ENCODE data around the gene FGF12.

The FGF12 gene

DNA sequence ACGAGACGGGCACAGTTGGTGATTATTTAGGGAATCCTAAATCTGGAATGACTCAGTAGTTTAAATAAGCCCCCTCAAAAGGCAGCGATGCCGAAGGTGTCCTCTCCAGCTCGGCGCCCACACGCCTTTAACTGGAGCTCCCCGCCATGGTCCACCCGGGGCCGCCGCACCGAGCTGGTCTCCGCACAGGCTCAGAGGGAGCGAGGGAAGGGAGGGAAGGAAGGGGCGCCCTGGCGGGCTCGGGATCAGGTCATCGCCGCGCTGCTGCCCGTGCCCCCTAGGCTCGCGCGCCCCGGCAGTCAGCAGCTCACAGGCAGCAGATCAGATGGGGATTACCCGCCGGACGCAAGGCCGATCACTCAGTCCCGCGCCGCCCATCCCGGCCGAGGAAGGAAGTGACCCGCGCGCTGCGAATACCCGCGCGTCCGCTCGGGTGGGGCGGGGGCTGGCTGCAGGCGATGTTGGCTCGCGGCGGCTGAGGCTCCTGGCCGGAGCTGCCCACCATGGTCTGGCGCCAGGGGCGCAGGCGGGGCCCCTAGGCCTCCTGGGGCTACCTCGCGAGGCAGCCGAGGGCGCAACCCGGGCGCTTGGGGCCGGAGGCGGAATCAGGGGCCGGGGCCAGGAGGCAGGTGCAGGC is 318.0 kb downstream of the FGF12 start:
- peak in 1 of 2 donors; percentile 1 for DNase-seq

DNA sequence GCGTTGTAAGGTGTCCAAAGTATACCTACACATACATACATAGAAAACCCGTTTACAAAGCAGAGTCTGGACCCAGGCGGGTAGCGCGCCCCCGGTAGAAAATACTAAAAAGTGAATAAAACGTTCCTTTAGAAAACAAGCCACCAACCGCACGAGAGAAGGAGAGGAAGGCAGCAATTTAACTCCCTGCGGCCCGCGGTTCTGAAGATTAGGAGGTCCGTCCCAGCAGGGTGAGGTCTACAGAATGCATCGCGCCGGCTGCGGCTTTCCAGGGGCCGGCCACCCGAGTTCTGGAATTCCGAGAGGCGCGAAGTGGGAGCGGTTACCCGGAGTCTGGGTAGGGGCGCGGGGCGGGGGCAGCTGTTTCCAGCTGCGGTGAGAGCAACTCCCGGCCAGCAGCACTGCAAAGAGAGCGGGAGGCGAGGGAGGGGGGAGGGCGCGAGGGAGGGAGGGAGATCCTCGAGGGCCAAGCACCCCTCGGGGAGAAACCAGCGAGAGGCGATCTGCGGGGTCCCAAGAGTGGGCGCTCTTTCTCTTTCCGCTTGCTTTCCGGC is 318.6 kb downstream of the FGF12 start:
- no peak for DNase-seq

DNA sequence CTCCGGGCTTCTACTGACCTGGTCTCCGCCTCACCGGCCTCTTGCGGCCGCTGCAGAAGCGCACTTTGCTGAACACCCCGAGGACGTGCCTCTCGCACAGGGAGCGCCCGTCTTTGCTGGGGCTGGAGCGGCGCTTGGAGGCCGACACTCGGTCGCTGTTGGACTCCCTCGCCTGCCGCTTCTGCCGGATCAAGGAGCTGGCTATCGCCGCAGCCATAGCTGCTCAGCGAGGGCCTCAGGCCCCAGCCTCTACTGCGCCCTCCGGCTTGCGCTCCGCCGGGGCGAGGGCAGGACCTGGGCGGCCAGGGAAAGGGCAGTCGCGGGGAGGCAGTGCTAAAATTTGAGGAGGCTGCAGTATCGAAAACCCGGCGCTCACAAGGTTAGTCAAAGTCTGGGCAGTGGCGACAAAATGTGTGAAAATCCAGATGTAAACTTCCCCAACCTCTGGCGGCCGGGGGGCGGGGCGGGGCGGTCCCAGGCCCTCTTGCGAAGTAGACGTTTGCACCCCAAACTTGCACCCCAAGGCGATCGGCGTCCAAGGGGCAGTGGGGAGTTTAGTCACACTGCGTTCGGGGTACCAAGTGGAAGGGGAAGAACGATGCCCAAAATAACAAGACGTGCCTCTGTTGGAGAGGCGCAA is 319.2 kb downstream of the FGF12 start:
- DNase-seq = no peak

DNA sequence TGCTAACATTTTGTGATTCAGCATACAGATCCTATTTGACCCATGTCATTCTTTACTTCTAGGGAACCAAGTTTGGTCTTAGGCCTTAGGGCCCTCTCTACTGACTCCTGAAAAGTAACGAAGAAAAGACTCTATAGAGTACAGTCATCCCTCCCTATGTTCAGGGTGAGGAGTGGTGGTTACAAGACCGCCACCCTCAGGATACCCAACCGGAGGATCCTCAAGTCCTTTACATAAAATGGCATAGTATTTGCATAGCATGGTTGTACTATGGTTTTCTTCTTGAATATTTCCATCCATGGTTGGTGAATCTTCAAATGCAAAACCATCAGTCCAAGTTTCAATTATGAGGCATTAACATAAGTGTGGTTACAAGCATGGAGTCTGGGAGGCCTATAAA is 327.6 kb downstream of the FGF12 start:
- no peak for DNase-seq

DNA sequence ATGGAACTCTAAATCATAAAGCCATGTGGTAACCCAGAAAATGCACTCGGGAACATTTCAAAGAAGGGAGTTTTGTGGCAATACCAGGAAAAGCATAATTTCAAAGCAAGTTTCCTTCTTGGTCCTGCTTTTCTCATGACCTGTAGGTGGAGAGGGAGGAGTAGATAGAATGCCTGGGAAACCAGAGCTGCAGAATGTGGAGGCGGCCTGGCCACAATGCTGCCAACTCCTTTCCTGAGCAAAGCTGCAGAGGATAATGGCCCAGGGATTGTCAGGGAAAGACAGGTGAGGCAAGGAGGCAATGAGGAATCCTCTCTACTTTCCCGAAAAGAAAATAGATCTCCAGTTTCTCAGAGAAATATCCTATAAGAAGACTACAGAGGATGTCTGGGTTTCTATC is 330.3 kb downstream of the FGF12 start:
- no peak for DNase-seq

DNA sequence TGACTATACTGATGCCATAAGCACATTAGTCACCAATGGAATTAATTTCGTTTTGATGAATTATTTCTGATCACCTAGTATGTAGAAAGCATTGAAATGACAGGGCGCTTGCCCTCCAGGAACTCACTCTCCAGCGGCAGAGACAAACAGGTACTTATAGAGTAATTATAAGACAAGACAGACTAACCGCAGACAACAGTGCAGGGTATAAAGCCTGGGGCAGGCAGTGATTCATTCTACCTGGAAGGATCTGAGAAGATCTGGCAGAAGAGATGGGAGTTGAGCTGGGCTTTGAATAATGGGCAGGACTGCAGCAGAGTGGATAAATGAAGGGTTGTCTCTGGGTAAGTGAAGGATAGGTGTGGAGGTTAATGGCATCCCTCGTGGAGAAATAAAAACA is 331.8 kb downstream of the FGF12 start:
- DNase-seq = no peak

DNA sequence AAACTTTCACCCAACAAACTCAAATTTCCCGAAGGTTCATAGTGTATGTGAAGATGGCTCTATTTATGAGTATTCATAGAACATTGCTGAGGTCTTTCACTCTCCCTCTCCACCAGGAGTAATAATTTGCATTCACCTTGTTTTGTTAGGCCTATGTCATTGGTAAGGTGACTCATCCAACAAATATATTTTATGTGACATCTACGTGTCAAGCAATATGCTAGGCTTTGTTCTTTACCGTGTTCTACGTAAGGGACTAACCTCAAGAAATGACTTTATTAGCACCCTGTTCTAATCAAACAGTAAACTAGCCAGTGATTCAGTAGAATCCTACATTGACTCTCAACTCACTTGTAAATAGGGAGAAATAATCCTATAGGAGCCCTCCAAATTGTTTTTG is 334.4 kb downstream of the FGF12 start:
- DNase-seq = no peak

DNA sequence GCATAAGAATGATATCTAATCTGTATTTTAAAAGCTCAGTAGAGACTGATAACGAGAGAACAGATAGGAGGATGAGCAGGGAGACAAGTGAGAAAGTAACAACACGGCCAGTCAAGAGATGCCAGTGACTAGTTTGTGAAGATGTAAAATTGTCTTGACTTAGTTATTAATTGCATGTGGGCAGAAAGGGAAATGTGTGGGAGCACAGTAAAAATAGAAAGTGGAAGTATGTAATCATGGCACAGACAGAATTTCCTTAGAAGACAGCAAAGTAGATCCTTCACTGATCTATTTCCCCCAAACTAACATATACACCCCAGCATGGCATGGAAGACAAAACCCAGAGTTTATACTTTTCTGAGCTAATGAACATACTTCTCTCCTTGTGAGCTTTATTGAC is 344.5 kb downstream of the FGF12 start:
- DNase-seq = peak; percentile 36 to 63

DNA sequence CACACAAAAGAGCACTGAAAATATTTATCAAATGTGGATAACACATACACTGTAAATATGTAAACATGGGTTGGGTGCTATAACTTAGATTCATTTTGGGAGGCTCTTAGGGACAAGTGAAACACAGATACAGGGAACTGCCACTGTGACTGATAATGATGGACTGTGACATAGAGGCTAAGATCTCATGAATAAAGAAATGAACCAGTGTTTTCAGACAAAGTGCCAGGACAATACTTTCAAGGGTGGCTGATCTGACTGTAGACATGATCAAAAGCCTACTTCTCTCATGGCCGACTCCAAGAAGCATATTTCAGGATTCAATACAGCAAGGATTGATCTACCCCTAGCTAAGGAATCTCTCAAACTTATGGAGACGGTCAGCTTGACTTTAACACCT is 353.8 kb downstream of the FGF12 start:
- DNase-seq = no peak

DNA sequence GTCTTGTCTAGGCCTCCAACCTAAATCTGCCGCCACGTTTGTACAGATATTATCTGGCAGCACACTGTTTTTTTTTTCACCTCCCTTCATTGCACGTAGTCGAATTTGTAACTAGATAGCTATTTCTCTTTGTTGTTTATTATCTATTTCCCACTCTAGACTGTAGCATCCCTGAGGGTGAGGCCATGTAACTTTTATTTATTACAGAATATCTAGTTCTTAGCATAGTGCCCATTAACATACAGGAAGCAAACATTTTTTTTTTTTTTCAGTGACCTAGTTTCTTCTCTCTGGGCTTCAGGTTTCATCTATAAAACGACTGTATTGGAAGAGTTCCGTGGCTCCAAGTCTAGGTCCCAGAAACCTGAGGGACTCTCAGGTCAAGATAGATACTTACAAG is 354.3 kb downstream of the FGF12 start:
- DNase-seq = no peak

DNA sequence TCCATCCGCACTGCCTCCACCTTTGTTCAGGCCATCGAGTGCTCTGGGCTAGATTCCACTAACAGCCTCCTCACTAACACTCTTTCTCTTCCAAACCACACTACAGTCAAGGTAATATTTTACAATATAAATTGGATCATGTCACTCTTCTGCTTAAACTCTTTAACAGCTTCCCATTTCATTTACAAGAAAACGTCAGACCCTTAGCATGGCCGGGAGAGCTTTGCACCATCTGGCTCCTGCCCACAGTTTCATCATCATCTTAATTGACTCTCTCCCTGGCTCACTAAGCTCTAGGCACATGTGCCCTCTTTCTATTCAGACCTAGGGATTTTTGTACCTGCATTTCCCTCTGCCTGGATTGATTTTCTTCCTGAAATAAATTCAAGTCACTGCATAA is 354.7 kb downstream of the FGF12 start:
- DNase-seq = no peak

DNA sequence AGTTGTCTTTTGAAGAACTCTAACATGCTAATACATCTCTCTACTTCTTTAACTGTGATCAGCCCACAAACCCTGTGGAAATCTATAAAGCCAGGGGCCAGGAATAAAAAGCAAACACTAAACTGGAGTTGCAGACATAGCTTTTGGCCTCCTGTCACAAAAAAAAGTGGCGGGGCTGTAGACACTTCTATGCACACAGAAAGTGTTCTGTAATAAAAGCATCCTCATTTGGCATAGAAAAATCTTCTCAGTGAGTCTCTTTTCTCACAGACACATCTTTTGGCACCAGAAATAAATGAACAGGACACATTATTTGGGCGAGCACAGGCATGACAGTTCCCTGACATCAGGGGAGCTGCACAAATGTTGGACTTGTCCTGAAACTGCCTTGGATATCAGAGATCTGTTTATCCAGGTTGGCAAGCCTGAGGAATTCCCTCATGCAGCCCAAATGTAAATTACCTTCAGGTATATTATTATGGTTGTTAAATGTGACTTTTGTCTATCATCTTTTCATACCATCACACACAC is 355.4 kb downstream of the FGF12 start:
- no peak for DNase-seq

DNA sequence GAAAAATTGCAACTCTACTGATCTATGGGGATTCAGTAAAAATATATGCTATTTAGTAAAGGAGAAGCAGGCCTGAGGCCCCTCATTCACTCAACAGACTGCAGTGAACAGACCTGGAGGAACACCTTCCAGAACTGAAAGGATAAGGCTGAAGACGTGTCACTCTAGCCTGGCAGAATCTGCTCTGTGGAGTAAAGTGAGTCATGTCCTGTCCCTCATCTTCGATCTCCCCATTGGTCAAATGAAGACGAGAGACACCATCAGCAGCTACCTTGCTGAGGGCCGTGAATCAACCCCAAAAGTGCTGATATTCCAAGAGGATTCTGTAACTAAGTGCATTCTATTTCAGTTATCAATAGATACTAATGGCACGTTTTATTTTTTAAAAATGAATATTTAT is 359.7 kb downstream of the FGF12 start:
- no peak for DNase-seq

DNA sequence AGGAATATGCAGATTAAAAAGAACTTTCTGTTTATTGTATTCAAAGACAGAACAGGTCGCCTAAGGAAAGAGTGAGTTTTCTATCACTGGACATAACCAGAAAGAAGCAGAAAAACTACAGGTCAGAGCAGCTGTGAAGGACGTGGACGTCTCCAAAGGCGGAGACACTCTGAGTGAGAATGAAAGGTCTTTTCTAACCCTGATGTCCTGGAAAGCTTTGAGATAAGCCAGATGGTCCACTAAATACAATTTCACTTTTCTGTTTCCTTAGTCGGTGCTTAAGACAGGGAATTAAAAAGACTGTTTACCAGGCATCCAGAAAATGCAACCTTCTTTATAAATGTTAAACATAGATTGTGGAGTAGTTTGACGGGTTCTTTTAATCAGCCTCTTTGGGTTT is 360.4 kb downstream of the FGF12 start:
- no peak for DNase-seq

DNA sequence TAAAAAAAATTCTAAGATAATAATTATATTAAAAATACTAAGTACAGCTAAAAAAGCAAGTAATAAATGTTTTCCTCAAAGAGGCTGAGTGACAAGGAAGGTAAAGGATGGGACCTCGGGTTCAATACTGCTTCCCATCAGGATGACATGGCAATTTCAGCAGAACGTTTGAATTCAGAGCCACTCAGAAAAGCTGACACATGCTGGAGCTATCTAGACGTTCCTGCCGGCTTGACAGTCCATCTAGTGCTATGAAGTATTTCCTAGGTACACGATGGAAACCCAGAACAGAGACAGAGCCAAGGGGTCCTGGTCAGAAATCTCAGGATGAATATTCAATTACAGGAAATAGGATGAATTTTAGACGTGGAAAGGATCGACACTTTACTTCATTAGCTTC is 361.8 kb downstream of the FGF12 start:
- DNase-seq = no peak

DNA sequence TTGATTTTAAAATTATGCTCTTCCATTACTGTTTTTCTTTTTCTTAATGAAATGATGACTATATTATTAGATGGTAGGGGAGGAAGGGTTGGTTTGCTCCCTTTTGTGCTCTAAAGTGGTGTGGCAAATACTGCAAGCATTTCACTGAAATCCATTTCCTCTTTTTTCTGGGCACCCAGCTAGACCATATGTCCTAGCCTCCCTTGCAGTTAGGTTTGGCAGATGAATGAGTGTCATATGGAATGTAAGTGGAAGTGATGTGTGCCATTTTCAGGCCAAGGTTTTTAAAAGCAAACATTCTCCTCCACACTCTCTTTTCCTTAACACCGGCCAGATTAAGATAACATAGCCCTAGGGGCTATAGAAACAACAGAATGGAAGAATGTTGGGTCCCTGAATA is 363.0 kb downstream of the FGF12 start:
- DNase-seq = no peak

DNA sequence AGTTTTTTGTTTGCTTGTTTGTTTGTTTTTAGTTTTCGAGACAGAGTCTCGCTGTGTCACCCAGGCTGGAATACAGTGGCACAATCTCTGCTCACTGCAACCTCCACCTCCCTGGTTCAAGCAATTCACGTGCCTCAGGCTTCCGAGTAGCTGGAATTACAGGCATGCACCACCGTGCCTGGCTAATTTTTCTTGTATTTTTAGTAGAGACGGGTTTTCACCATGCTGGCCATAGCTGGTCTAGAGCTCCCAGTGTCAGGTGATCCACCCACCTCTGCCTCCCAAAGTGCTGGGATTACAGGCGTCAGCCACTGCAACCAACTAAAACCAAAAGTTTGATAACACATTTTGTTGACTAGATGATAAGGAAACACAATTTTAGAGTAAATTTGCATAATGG is 372.7 kb downstream of the FGF12 start:
- DNase-seq = no peak

DNA sequence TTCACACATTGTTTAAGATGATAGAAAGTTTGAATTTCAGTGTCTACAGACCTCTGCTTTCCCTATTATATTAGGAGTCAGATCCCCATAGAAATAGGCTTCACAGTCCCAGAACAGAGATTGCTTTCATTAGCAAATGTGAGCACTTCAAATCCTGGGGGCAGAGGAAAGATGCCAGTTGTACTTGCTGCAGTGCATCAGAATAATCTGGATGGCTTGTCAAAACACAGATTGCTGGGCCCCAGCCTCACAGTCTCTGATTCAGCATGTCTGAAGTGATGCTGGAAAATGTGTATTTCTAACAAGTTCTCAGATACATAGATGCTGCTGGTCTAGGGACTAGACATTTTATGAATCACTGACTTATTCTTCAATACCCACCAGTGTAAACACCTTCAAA is 375.2 kb downstream of the FGF12 start:
- DNase-seq = no peak

DNA sequence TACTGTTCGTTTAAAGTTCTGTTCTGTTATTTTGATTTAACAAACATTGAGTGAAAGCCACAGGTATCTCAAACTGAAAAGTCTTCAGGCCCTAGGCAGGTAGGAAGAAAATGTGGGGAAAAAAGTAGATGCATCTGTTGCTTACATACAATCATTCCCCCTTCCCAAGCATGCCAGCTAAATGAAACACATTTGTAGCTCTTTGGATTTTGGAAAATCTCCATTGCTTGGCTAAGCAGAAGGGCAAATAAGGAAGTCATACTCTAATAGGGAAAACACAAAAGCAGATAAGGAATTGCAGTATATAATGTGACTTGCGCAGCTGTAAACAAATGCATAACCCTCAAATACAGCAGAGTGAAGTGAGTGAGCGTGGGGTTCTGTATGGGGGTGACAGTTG is 375.9 kb downstream of the FGF12 start:
- DNase-seq = no peak

DNA sequence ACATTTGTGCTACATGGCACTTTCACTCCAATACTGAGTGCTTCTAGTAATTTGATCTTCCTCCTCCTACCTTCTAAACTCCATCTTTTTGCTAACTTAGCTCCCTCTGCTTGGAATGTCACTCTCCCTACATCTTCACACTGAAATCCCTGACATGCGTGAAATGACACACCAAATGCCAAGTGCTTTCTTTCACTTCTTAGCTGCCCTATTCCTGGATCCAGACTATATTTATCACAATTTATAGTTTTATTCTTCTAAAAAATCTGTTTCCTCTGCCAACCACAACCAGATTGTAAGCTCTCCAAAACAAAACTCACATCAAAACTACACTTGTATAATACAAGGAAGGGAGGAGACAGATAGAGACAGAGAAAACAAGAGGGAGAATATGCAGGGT is 387.3 kb downstream of the FGF12 start:
- no peak for DNase-seq

DNA sequence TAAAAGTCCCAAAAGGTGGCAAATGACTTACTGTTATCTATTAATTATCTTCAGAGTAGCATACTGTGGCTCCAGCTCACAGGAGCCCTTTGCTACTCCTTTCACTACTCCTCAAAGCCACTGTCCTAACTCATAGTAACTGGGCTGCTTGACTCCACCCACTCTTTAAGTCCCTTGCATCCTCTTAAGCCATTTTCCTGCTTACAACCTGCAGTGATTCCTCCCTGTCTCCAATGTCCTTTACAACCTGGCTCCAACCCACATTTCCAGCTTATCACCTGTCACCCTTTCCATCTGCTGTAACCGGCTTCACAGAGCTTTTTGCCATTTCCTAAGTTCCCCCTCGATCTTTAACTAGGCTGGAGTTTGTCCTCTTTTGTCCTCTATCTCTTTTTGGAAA is 388.1 kb downstream of the FGF12 start:
- no peak for DNase-seq

DNA sequence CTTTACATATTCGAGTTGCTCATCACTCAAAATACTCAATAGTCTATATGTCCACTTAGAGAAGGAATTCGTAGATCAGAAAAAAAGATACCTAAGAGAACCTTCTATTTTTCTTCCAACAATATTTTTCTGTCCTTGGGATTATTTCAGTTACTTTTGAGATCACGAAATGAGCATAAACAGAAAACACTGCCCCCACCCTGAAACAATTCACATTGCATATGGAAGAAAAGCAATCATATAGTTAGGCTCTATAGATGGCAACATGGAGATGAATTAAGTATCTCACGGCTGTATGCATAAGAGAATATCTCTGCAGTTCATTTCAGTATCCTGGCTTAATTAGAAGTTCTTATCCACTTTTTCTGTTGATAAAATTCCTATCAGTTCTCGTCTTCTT is 391.1 kb downstream of the FGF12 start:
- no peak for DNase-seq

DNA sequence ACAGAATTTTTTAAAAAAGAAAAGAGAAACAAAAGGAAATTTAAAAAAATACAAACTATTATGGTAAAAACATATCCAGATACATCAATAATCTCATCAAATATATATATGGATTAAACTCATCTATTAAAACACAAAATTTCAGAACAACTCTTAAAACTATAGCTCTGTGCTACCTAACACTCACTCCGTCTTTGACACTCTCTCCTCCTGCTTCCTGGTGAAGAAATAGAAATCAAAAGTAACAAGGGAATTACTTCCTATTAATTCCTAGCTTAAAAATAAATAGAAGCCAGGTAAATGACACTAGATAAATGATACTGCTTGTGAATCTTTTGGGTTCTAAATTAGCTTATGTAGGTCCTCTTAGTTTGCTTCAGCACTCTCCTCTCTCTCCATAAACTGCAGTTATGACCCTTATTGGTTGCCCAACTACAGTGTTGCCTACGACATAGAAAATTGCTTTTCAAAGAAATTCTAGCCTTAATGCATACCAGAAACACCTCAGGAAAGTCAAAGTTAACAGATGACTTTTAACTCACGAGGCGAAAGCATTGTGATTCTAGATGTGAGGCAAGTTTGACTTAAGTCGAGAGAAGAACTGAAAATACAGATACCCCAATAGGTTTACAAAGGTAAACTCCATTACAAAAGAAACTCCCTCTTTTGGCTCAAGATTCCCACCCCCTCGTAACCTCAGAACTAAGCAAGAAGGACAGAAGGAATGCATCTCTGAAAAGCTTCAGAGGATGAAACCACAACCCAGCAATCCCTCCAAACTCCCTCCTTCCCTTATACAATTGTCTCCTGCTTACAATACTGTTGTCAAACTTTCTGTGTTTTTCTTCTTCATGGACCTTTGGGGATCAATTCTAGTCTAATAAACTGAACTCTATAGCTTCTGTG is 394.7 kb downstream of the FGF12 start:
- no peak for DNase-seq
